NCI-H82 (cell line): ENCODE measurements around the gene THADA.

Source experiments
- DNase-seq: peaks from one replicate; lab custom pipeline; 2025; lab: John Stamatoyannopoulos, UW

Gene THADA

GRCh38 chr2:43444989-43445645, 150.7 kb downstream of the THADA start:
- DNase-seq = no peak

- DNase-seq = no peak
Measured at GRCh38 chr2:43443282-43443681, 152.6 kb downstream of the THADA start.

- no peak for DNase-seq
Measured at GRCh38 chr2:43441195-43441594, 154.6 kb downstream of the THADA start.

- DNase-seq = no peak
Measured at GRCh38 chr2:43438858-43439655, 156.8 kb downstream of the THADA start.

DNA sequence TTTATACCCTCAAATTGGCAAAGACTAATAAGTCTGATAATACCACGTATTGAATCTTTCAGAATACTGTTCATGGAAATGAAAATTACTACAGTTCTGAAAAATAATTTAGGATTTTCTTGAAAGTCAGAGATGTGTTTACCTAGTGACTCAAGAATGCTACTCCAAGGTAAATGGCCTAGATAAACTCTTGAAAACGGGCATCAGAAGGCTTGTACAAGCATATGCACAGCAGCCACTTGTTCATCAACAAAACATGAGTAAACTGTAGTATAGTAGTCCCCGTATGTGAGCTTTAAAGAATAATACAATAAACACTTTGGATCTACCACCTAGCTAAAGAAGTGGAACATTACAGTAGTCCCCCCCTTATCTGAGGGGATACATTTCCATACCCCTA, 157.5 kb downstream of the THADA start:
- DNase-seq = no peak

DNA sequence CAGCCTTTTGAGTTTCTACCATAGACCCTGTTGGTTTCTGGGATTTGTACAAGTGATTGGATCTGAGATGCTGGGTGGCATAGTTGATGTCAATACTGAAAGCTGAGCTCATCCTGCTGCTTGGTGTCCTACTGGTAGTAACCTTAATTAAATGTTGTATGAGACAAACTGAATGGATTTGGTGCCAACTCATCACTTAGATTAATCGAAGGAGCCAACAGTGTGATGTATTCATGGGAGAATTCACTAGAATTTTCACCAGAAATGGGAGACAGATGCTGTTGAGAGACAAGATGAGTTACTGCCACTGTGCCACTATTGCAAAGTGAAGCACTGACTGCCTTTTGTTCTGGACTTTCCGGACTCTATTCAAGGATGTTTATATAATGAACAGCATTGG, 158.5 kb downstream of the THADA start:
- no peak for DNase-seq

DNA sequence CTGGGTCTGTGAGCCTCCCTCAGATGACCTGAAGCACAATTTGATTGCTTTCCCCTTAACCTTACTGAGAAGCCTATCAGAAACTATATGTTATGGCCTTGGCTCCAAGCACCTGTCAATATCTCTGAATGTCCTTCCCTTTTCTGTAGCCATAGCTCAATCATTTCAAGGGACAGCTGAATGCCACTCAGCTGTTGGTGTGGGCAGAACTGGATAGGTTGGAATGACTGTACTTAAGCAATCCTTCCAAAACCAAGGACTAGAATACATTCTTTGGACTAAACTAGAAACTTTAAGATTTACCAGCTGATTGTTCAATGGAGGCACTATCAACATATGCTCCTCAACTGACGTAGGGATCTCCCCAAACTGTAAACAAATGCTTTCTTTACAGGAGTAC, 159.4 kb downstream of the THADA start:
- no peak for DNase-seq

GRCh38 chr2:43435746-43436145, 160.1 kb downstream of the THADA start:
- peak; percentile 95 for DNase-seq

GRCh38 chr2:43430489-43430888, 165.3 kb downstream of the THADA start:
- DNase-seq = no peak

- DNase-seq = no peak
Measured at GRCh38 chr2:43429369-43429768, 166.5 kb downstream of the THADA start.

- DNase-seq = no peak
Measured at GRCh38 chr2:43427032-43427424, 168.8 kb downstream of the THADA start.

DNA sequence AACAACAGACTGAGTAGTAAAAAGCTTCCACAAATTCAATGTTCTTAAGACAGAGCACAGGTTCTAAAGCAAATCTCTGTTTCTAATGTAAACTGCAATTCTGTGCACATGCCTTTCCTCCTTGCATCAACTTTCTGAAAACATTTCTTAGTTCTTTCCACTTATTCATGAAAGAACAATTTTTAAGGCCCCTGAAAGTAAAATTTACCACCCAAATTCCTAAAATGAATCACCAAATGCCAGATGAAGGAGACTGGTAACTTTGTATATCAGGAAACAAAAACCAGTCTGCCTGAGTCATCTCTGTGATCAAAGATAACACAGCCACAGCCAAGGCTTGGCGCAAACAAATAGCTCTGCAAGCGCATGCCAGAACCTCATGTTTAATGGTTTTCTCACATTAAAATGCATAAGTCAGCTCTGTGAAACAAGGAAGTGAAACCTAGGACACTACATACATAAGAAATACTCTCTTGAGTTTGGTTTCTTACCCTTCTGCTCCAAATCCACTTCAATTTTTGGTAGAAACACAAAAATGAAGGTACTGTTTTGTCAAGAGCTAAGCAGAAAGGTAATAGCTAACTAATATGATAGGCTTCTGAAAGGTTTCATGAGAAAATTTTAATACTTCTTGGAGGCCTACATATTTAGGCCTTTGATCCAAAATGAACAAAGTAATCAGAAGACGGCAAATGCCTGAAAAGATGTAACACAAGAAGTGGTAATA, 169.4 kb downstream of the THADA start:
- no peak for DNase-seq

DNA sequence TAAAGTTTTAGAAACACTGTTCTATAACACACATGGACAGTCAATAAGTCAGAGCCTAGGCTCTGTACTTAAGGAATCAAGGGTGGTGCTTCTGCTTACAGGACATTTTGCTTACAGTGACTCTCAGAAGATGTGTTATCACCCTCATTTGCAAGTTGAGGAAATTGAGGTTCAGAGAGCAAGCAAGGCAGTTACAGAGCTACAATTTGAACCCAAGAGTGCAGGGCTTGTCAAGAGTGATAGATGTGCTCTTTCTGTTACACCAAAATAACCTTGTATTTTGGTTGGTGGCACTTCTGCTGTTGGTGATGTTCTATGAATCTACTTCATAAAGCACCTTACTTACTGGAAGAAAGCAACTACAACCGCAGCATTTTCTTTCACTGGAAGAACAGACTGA, 170.2 kb downstream of the THADA start:
- DNase-seq = no peak

- DNase-seq = no peak
Measured at GRCh38 chr2:43424262-43425207, 171.3 kb downstream of the THADA start.

- DNase-seq = no peak
Measured at GRCh38 chr2:43423941-43424261, 171.9 kb downstream of the THADA start.

- peak; percentile 17 for DNase-seq
Measured at GRCh38 chr2:43421194-43421593, 174.6 kb downstream of the THADA start.

GRCh38 chr2:43420389-43420801, 175.4 kb downstream of the THADA start:
- no peak for DNase-seq

DNA sequence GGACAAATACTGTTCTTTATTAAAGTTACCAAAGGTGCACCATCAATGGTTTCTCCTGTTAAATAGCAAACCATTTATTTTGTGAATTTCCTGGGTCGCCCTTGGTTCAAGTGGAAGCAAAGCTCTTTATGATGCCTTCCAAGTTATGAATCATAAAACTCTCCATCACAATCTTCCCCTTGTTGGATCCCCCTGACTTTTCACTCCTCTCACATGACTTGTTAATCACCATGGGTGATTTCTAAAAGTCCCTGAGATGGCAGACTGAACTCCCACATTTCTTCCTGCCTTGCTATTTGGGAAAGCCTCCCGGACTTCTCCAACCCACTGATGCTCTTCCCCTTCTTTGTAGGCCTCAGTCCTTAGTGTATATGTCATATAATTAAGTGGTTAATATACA, 176.0 kb downstream of the THADA start:
- DNase-seq = no peak

GRCh38 chr2:43419243-43419642, 176.6 kb downstream of the THADA start:
- DNase-seq = no peak

DNA sequence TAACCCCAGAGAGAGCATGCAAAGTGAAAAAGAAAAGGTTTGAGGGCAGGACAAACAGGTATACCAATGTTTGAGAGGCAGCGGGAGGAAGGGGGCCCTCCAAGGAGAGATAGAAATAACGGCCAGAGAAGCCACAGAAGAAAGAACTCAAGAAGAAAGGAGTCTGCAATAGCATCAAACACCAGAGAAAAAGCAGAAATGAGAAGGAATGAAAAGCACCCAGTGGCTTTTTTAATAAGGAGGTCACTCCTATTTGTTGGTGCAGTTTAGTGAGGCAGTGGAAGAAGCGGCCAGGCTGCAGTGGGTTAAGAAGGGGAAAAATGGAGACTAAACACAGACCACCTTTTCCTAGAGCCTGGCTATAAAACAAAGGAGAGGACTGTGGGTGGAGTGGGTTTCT, 177.2 kb downstream of the THADA start:
- no peak for DNase-seq

- DNase-seq = no peak
Measured at GRCh38 chr2:43417300-43417699, 178.5 kb downstream of the THADA start.

DNA sequence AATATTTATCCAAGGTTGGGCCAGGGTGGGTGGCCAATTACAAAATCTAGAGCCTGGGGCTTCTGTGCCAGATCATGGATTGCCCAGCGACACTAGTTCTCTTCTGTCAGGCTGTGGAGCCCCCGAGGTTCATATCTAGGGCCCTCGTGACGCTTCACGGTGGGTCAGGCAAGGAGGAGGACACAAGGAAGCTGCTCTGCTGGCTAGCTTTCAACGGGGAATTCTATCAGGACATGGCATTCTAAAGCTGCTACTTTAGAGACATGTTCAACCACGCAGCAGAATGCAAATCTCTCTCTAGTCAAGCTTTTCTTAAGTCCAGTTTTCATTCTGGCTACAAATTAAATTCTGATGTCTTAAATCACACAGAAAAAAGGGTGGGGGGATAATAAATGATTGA, 180.2 kb downstream of the THADA start:
- no peak for DNase-seq
